Loucy (cell line): ENCODE measurements around the gene PPP1CB.

Experiments
- CTCF ChIP-seq: fragments of 200-600 bp; sonication (generic); conservative IDR thresholded peaks from 2 replicates; pipeline ENCODE4 v1.5.1; 2014; ENCODE audit warnings: mild to moderate bottlenecking, antibody characterized with exemption, low read length
- EZH2phosphoT487 ChIP-seq: fragments of 200-600 bp; IDR thresholded peaks from 2 replicates; pipeline ENCODE4 v1.6.1; 2018; ENCODE audit warnings: antibody characterized with exemption, mild to moderate bottlenecking, moderate library complexity, borderline replicate concordance

GRCh38 chr2:28767337-28767736 lies 15.7 kb downstream of the PPP1CB start:
- TF ChIP-seq CTCF (no peak), EZH2phosphoT487 (no peak)
